Measurements from ENCODE around the gene BAG5.
"Not testable (repeated sequence)": the region's sequence is repeated elsewhere in the genome, so short reads cannot be mapped to it uniquely, and the experiment has no call there.

Gene BAG5, protein sequence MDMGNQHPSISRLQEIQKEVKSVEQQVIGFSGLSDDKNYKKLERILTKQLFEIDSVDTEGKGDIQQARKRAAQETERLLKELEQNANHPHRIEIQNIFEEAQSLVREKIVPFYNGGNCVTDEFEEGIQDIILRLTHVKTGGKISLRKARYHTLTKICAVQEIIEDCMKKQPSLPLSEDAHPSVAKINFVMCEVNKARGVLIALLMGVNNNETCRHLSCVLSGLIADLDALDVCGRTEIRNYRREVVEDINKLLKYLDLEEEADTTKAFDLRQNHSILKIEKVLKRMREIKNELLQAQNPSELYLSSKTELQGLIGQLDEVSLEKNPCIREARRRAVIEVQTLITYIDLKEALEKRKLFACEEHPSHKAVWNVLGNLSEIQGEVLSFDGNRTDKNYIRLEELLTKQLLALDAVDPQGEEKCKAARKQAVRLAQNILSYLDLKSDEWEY

DNA sequence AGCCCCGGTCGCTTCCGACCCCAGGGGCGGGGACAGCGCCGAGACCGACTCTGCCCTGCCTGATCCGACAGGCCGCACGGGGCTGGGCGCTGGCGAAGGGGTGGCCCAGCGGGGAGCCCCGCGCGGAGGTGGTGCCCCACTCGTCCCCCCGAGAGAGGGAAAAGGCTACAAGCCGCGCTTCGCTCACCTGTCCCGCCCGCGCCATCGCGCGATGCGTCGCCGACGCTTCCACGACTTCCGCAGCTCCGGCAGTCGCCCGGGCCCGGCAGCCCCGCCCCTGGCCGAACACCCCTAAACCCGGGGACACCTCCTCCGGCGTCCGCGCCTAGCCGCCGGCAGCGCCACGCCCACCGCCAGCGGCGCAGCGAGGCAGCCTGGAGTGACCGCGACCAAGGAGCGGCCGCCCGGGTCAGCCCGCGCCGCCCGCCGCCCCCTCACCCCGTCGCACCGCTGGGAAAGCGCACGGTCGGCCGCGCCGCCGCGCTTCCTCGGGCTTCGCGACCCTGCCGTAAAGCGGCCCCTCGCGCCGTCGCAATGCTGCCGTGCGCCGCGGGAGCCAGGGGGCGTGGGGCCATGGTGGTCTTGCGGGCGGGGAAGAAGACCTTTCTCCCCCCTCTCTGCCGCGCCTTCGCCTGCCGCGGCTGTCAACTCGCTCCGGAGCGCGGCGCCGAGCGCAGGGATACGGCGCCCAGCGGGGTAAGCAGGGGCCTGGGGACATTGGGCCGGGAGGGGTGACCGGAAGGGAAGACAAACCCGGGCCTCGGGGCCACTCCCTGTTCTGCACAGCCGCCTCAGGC, at the start of gene BAG5, which contains the start of gene COA8:
TSS of gene BAG5 (minus strand) at position 229 of the 797 bp plus-strand sequence. CDS start 1,493 bp downstream, outside the sequence.
TSS of gene COA8 (plus strand) at position 532 of the 797 bp plus-strand sequence. CDS start at position 574, 42 bp downstream.
- DNase-seq = peak; percentile 91

DNA sequence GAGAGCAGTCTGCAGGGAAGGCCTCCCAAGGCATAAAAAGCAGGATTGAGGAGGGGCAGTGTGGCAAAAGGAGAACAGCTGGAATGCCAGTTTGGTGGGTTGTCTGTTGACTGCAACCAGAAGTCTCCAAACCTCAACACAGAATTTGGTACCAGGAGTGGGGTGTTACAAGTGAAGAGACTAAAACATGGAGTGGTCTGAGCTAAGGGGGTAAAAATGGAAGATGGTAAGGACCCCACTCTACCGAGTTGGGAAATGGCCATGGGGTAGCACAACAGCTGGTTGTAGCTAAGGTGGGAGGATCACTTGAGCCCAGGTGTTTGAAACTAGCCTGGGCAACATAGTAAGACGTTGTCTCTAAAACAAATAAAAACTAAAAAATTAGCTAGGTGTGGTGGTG, 48.8 kb upstream of the BAG5 start:
- DNase-seq = no peak

DNA sequence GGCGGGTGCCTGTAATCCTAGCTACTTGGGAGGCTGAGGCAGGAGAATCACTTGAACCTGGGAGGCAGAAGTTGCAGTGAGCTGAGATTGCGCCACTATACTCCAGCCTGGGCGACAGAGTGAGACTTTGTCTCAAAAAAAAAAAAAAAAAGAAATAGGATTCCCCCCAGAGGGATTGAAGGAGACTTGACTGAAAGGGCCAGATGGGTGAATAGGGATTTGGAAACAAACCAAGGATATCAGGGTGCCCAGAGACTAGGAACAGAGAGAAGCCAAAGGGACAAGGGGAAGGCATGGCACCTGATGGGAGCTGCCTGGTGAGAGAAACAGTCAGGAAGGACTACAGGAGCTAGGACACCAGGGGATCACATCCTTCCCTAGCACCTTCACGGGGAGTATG, 46.6 kb upstream of the BAG5 start:
- DNase-seq = not testable (repeated sequence)

DNA sequence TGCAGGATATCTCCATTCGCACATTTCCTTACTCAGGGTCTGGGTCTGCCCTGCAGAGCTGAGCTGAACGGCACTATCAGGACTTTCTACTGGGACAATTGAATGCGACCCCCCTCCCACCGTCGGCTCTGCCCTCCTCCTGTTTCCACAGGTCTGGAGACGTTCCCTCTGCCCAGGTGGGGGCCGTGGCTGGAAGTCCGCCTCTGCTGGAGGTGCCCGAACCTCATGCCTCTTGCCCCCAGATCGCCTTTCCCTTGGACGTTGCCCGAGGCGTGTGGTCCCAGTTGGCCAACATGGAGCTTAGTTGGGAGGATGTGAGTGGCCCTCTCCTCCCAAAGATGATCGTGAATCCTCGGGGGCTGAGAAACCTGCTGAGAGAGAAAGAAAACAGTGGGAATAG, 45.4 kb upstream of the BAG5 start:
- no peak for DNase-seq

DNA sequence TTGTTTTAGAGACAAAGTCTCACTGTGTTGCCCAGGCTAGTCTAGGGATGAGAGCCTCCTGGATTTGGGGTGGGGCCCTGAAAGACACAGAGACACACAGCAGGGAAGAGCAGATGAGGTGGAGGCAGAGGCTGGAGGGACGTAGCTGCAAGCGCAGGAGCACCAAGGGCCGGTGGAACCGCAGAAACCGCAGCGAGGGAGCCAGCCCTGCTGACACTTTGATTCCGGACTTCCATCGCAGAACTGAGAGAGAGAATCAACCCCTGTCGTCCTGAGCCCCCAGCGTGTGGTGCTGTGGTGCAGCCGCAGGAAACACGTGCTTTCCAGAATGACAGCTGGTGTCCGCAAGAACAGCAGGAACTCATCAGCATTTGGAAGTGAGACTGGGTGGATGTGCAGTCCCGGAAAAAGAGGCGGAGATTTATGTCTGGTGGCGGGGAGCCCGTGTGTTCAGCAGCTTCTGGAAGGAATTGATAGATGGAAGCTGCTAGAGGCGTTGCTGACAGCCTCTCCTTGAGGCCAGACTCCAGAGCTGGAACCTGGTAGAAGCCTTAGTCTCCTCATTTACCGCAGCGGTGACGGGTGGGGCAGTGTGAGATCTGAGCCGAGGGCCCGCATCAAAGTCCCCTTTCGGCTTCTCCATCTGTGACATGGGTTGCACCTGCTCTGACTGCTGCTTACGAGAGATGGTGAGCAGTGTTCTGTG, 44.7 kb upstream of the BAG5 start:
- peak; percentile 72 for DNase-seq

DNA sequence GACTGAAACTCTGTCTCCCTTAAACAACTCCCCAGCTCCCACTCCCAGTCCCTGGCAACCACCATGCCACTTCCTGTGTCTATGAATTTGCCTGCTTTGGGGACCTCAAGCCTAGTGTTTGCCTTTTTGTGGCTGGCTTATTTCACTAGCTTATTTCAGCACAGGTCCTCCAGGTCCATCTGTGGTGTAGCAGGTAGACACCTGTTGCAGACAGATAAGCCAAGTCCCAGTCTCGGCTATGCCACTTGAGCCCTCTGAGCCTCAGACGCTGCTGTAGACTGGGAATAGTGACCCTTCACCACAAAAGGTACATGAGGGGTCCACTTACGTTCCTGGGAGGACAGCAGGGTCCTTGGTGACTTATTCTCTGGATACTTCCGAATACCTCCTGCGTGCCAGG, 42.2 kb upstream of the BAG5 start:
- DNase-seq = no peak

DNA sequence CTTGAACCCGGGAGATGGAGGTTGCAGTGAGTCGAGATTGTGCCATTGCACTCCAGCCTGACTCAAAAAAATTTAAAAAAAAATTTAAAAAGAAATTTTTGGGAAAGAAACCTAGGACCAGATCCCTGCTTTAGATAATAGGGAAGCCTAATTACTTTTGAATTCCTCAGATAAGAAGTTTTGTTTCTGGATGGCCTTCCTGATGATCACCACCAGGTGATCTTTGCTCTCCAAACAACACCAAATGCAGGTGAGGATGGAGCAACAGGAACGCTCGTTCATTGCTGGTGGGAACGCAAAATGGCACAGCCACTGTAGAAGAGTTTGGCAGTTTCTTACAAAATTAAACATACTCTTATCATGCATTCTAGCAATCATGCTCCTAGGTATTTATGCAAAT, 38.0 kb upstream of the BAG5 start:
- DNase-seq = no peak

DNA sequence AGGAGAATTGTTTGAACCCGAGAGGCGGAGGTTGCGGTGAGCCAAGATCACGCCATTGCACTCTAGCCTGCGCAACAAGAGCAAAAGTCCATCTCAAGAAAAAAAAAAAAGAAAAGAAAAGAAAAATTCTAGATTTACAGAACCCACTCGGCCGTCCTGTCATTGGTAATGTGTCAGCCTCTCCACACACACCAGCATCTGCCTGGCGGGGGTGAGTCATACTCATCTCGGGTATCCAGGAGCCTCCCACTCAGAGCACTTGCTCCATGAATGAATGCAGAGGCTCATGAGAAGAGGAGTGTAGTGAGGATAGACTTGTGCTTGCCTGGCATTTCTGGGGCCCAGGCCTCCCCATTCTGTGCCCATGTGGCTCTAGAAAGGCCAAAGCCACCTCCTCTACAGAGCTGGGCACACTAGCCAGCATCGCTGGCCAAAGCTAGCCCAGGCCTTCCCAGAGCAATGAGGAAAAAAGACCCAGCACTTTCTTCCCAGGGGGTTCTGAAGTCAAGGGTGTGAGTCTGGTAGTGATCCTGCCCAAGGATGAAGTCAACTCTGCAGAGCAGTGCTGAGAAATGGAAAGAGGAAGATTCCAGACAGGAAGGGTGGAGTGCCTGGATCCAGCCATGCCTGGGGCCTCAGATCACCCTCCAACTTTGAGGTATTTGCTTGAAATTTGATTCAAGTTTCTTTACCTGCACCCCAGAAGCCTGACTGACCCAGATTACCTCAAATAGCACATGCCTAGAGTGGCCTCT, 35.3 kb upstream of the BAG5 start:
- DNase-seq = peak; percentile 25

DNA sequence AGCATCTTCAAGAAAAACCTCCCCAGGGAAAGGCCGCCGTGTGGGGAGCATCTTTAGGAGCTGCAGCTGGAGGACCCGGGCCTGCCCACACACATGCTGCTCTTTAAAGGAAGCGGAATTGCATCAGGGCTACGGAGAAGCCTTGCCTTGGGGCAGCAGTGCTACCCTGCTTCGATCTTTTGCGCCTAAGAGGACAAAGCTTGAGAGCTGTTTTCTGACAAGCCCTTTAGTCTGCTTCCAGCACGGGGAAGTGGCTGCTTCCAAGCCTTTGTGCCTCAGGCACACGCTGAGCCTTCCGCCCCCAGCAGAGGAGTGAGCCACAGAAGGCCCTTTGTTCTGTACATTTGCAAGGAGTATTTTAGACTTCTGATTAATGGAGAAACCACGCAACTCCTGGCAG, 31.8 kb upstream of the BAG5 start:
- DNase-seq = no peak

DNA sequence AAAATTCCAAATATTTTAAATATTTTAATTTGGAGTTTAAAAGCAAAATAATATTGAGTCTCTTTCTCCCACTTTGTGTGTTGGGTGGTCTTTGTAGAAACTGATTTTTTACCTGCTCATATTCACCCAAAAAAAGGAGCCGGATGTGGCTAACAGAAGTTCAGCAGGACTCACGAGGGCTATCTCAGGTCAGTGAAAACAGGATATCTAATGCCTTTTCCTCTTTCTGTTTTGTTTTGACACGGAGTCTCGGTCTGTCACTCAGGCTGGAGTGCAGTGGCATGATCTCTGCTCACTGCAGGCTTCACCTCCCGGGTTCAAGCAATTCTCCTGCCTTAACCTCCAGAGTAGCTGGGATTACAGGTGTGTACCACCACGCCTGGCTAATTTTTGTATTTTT, 31.1 kb upstream of the BAG5 start:
- no peak for DNase-seq

DNA sequence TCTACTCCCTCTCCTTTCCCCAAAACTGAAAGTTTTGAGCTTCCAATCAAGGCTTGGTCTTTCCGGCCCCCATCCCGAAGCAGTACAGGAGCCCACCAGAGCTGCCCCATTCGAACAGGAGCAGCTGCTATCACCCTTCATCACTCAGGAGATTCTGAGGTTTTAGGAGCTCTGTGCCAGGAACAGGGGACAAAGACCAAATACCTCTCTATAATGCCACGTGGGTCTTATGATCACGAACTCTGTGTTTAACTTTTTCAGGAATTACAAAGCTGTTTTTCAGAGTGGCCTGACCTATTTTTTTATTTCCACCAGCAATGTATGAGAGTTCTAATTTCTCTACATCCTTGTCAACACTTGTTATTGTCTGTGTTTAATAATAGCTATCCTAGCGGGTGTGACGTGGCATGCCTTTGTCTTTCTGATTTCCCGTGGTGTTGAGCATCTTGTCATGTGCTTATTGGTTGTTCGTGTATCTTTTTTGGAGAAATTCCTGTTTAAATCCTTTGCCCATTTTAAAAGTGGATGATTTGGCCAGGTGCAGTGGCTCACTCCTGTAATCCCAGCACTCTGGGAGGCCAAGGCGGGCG, 22.0 kb upstream of the BAG5 start:
- DNase-seq = no peak

DNA sequence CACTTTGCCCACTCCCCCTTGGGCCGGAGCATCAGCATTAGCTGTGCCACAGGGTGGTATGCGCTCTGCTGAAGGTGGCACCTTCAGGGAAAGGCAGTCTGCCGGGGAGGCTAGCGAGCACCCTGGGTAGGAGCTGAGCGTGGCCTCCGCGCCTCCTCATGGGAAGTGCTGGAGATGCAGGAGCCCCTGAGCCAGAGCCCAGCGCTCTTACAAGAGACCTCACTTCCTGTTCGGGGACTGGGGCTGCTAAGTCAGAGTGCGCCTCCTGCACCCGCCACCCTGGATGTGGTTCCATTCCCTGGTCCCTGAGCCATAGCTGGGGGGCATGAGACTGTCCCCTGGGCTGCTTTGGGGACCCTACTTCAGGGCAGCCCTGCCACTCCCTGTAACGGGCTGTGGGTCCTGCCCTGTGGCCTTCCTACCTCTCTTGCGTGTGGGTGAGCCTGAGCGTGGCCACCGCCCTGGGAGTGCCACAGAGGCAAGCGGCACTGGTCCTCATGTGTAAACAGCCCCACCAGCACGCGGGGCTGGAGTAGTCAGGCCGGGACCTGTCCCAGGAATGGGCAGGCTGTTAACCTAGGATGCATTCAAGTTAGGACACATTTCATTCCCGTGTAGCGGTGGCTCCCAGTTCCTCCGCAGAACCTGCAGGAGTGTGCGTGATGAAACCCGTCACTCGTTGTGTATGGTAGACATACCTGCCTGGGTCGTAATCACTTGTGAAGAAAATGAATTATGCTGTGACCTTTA, 19.7 kb upstream of the BAG5 start:
- DNase-seq = no peak

DNA sequence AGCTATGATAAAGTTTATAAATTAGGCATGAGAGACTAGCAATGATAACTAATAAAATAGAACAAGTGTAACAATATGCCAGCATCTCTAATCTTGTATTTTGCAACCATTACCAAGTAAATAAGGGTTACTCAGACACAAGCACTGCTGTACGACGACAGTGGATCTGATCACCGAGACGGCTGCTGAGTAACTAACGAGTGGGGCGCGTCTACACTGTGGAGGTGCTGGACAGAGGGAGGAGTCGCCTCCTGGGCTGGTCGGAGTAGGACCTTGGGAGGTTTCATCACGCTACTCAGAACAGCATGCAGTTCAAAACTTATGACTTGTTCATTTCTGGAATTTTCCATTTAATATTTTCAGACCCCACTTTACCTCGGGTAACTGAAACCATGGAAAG, 18.7 kb upstream of the BAG5 start:
- no peak for DNase-seq

DNA sequence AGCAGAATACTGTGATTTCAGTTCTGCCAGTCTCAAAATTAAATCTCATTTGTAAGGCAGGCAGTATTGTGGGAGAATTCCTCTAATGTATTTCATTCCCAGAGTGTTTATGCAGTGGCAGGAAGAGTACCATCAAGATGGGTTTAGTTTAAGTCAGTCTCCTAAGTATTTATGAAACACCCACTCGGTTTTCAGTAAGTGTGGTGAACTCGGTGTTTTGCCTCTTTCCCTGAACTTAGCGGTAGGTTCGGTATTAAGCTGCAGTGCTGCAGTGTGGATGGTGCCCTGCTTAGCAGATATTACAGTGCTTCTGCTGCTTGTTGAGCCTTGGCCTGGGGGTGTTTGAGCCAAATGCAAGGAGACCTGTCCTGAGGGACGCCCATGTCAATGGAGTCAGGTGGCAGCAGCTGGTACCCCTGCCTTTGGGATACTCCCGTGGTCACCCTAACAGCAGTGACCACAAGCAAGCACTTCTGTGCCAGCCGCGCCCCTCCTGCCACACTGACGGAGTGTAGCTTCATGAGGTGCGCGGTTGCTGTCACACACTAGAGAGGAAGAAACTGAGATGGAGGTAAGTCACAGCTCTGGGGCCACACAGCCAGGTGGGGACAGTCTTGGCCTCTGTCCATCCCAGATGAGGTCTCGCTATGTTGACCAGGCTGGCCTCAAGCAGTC, 16.1 kb upstream of the BAG5 start:
- DNase-seq = no peak

DNA sequence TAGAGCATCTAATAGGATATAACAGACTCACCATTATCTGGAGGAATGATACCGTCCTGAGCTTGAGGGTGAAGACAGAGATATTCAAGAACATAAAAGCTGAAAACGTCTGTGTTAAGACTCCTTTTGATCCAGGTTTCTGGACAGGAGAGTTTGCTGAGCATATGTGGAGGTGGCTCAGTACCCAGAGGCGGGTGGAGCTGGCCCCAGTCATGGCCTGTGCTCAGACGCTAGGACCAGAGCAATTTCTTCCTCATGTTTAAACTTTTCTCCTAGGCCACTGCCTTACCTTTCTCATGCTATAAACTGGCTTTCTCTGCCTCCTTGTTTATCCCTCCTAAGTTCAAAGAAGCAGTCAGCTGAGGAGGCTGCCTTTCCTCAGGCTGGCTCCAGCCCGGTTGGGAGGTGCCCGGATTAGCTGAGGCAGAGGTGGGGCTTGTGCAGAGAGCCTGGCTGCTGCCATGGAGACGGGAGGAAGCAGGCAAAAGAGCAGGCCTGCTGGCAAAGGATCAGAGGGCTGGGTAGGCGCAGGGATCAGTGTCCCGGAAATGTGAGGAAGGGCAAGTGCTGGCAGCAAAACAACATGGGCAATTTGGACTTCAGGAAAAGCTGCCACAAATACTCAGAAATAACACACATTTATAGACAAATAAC, 14.0 kb upstream of the BAG5 start:
- no peak for DNase-seq

DNA sequence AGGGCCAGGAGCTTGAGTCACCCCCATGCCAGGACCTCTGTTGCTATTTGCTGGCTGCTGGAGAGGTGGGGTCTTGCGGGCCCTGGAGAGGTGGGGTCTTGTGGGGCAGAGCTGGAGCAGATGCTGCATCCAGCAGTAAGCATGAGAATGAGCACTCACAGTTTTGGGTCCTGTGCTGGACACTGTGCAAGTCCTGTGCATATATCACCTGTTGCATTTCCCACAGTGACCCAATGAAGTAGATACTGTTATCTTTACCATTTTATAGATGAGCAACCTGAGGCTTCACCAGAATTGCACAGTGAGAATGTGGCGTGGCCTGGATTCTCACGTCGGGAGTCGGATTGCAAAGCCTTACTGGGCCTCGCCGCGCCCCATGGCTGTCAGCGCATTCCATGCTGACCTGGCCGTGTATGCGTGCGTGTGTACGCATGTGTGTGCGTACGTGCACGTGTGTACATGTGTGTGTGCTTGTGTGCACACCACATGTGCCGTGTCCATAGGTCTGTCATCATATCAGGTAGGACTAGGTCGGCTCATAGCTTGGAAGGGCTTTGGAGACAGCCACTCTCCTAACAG, 12.3 kb upstream of the BAG5 start:
- DNase-seq = no peak

DNA sequence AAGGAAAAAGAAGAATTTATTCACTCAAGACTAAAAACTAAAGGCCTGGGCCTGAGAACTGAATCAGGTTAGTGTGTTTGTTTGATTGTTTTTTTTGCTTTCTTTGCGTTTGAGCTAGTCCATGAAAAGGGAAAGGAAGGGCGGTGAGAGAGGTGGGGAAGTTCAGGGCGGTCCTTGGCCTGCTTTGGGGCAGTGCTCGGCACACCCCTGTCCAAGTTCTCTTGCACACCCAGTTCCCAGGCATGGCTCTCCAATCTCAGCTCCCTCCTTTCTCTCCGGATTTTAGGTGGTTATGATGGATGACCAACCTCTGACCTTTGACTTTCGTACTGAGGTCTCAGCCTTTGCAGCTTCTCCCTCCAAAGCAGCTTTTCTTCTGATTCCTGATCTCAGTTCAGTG, 11.6 kb upstream of the BAG5 start:
- DNase-seq = no peak

DNA sequence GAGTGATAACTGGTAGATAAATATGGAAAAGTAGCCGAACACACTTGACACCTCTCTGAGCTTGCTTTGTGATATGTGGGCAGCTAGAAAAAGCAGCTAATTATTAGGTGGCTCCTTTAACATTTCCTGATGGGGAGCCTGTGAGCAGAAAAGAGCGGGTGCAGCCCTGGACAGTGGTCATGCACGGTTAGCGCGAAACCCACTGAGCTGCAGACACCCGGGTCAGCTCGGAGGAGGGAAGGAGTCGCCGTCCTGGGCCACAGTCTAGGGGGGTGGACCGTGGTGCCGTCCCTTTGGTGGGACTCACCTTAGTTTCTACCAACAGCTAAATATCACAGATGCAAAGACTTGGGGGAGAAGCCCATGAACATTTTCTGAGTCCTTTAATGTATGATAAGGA, 7.0 kb upstream of the BAG5 start:
- DNase-seq = no peak

DNA sequence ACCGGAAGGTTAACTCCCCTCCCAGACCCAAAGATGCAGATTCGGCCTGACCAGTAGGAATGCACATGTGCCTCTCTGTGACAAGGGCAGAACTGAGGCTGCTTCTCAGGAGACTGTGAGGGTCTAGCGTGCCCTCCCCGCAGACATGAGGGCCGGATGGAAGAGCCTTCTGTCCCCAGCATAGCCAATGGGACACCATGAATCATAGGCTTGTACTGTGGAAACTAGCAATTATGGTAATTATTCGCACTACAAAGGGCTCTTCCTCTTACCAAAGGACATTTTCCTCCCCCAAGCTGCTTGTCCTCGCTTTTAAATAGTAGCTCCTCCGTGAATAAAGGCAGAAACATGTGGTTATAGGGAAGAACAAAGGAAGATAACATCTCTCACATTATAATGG, 6.5 kb upstream of the BAG5 start:
- no peak for DNase-seq

Measured in stimulated activated CD4-positive, alpha-beta T cell treated with anti-CD3 and anti-CD28 coated beads, Interleukin-15, amount 100 ng/mL, for 24 hours (primary cell).